ENCODE measurements around the gene ACAD10.

The ACAD10 gene

GRCh38 chr12:111781085-111781658 is 95.3 kb downstream of the ACAD10 start:
- no peaks in the 10 kb centered on the region for H3K27me3 ChIP-seq (ENCODE audit: control insufficient read depth in 1 of 2, insufficient read depth in 2 of 2, low read length in 2 of 2)
- H3K9ac ChIP-seq (ENCODE audit: low read length) = no peak overlapping the region
- no peaks in the 10 kb centered on the region for H3K9me3 ChIP-seq (ENCODE audit: low read length)
- peaks cover 19% of the 10 kb centered on the region for H3K4me1 ChIP-seq (ENCODE audit: insufficient read depth, low read length)
- peaks cover 56% of the 10 kb centered on the region for H3K36me3 ChIP-seq (ENCODE audit: insufficient read depth, low read length)
- H3K4me3 ChIP-seq (ENCODE audit: low read depth in 1 of 2, low read length in 2 of 2) = no peak overlapping the region
- H3K27ac ChIP-seq (ENCODE audit: low read depth, low read length) = no peak overlapping the region

DNA sequence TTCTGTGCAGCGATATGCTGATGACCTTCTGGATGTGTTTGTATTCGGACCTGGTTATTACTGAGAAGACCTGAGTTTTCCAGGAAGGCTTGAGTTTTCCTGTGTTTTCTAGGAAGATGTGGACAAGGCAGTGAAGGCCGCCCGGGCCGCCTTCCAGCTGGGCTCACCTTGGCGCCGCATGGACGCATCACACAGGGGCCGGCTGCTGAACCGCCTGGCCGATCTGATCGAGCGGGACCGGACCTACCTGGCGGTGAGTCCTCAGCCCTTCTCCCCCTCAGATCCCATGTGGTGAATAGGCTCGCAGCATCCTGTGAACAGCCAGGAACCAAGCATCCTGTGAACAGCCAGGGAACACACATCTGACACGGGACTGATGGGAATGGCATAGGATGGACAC is 97.2 kb downstream of the ACAD10 start:
- Histone ChIP-seq H3K4me3 (ENCODE audit: low read depth in 1 of 2, low read length in 2 of 2) (no peak overlapping the region), H3K36me3 (ENCODE audit: insufficient read depth, low read length) (peaks cover 62% of the 10 kb centered on the region), H3K4me1 (ENCODE audit: insufficient read depth, low read length) (peaks cover 6% of the 10 kb centered on the region), H3K27me3 (ENCODE audit: control insufficient read depth in 1 of 2, insufficient read depth in 2 of 2, low read length in 2 of 2) (no peaks in the 10 kb centered on the region), H3K9me3 (ENCODE audit: low read length) (no peaks in the 10 kb centered on the region), H3K9ac (ENCODE audit: low read length) (no peak overlapping the region), H3K27ac (ENCODE audit: low read depth, low read length) (no peak overlapping the region)

DNA sequence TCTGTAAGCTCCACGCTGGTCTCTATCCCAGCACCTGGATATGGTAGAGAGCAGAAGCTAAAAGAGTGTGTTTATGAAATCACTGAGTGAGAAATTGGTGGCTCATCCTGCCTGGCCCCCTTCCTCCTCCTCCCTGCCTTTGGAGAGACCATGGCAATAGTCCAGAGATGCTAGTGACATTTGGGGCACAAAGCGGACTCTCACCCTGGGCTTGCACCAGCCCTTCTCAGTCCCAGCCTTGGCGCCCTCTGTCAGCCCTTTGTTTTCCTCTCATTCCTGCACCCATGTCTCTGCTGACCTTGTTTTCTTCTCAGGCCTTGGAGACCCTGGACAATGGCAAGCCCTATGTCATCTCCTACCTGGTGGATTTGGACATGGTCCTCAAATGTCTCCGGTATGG is 99.1 kb downstream of the ACAD10 start:
- Histone ChIP-seq H3K27ac (ENCODE audit: low read depth, low read length) (no peak overlapping the region), H3K36me3 (ENCODE audit: insufficient read depth, low read length) (peaks cover 69% of the 10 kb centered on the region), H3K9me3 (ENCODE audit: low read length) (no peaks in the 10 kb centered on the region), H3K27me3 (ENCODE audit: control insufficient read depth in 1 of 2, insufficient read depth in 2 of 2, low read length in 2 of 2) (no peaks in the 10 kb centered on the region), H3K4me1 (ENCODE audit: insufficient read depth, low read length) (peaks cover 10% of the 10 kb centered on the region), H3K4me3 (ENCODE audit: low read depth in 1 of 2, low read length in 2 of 2) (no peak overlapping the region), H3K9ac (ENCODE audit: low read length) (no peak overlapping the region)

GRCh38 chr12:111785651-111786050 is 99.8 kb downstream of the ACAD10 start:
- Histone ChIP-seq H3K4me1 (ENCODE audit: insufficient read depth, low read length) (peaks cover 10% of the 10 kb centered on the region), H3K9ac (ENCODE audit: low read length) (no peak overlapping the region), H3K9me3 (ENCODE audit: low read length) (no peaks in the 10 kb centered on the region), H3K36me3 (ENCODE audit: insufficient read depth, low read length) (peaks cover 69% of the 10 kb centered on the region), H3K27me3 (ENCODE audit: control insufficient read depth in 1 of 2, insufficient read depth in 2 of 2, low read length in 2 of 2) (no peaks in the 10 kb centered on the region), H3K4me3 (ENCODE audit: low read depth in 1 of 2, low read length in 2 of 2) (no peak overlapping the region), H3K27ac (ENCODE audit: low read depth, low read length) (no peak overlapping the region)

DNA sequence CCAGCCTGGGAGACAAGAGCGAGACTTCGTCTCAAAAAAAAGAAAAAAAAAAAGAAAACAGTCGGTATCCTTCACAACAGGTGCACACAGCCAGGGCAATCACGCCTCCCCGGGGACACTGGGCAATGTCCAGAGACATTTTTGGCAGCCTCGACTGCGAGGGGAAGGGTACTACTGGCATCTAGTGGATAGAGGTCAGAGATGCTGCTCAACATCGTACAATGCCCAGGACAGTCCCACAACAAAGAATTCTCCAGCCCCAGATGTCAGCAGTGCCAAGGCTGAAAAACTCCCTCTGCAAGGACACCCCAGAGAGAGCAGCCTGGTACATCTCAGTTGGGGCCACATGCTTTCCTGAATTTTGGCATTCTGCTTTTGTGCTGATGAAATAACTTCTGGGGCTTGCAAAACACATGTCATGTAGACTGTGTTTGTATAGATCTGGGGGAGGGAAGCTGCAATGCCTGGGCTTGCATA is 102.4 kb downstream of the ACAD10 start:
- Histone ChIP-seq H3K4me1 (ENCODE audit: insufficient read depth, low read length) (peaks cover 10% of the 10 kb centered on the region), H3K27me3 (ENCODE audit: control insufficient read depth in 1 of 2, insufficient read depth in 2 of 2, low read length in 2 of 2) (no peaks in the 10 kb centered on the region), H3K36me3 (ENCODE audit: insufficient read depth, low read length) (peaks cover 71% of the 10 kb centered on the region), H3K9ac (ENCODE audit: low read length) (no peak overlapping the region), H3K4me3 (ENCODE audit: low read depth in 1 of 2, low read length in 2 of 2) (no peak overlapping the region), H3K9me3 (ENCODE audit: low read length) (no peaks in the 10 kb centered on the region), H3K27ac (ENCODE audit: low read depth, low read length) (no peak overlapping the region)

- Histone ChIP-seq H3K27me3 (ENCODE audit: control insufficient read depth in 1 of 2, insufficient read depth in 2 of 2, low read length in 2 of 2) (no peaks in the 10 kb centered on the region), H3K9me3 (ENCODE audit: low read length) (no peaks in the 10 kb centered on the region), H3K9ac (ENCODE audit: low read length) (no peak overlapping the region), H3K4me1 (ENCODE audit: insufficient read depth, low read length) (peaks cover 10% of the 10 kb centered on the region), H3K27ac (ENCODE audit: low read depth, low read length) (peak overlapping the region; percentile 7), H3K4me3 (ENCODE audit: low read depth in 1 of 2, low read length in 2 of 2) (no peak overlapping the region), H3K36me3 (ENCODE audit: insufficient read depth, low read length) (peaks cover 69% of the 10 kb centered on the region)
Measured at GRCh38 chr12:111789779-111790178, 103.9 kb downstream of the ACAD10 start.

DNA sequence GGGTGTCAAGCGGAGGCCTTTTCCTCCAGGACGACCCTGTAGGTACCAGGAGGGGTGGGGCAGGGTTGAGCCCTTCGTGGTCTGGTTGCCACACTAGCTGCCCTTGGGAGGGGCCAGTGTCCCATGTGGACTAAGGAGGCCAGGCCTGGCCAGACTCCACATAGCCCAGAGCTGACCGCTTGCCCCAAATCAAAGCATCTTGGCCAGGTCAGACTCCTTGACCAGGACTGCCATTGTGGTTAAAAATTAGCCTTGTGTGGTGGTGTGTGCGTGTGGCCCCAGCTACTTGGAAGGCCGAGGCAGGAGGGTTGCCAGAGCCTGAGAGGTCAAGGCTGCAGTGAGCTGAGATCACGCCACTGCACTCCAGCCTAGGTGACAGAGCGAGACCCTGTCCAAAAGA is 105.7 kb downstream of the ACAD10 start:
- Histone ChIP-seq H3K9ac (ENCODE audit: low read length) (no peak overlapping the region), H3K36me3 (ENCODE audit: insufficient read depth, low read length) (peaks cover 64% of the 10 kb centered on the region), H3K9me3 (ENCODE audit: low read length) (no peaks in the 10 kb centered on the region), H3K4me1 (ENCODE audit: insufficient read depth, low read length) (peaks cover 10% of the 10 kb centered on the region), H3K27ac (ENCODE audit: low read depth, low read length) (no peak overlapping the region), H3K27me3 (ENCODE audit: control insufficient read depth in 1 of 2, insufficient read depth in 2 of 2, low read length in 2 of 2) (no peaks in the 10 kb centered on the region), H3K4me3 (ENCODE audit: low read depth in 1 of 2, low read length in 2 of 2) (no peak overlapping the region)

DNA sequence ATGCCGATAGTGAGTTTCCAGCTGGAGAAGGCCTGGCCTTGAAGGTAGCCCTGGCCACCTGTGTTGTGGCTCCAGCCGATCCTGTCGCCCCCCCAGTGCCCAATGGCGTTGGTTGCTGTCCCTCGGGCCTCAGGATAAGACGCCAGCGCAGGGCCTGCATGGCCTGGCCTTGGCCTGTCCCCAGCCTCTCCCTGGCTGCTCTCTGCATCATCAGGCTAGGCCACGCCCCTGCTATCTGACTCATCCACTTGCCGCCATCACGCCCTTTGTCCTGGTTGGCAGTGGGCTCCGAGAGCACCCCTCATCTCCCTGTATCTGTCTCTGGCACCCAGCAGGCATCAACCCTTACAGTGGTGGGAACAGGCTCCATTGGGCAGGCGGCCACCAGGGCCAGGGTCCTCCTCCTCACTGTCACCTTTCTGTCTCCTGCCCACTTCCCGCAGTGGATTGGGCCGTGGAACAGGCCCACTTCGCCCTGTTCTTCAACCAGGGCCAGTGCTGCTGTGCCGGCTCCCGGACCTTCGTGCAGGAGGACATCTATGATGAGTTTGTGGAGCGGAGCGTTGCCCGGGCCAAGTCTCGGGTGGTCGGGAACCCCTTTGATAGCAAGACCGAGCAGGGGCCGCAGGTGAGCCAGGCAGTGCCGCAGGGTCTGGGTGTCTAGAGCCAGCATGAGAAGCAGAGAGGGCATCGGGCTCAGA is 106.5 kb downstream of the ACAD10 start:
- no peak overlapping the region for H3K9ac ChIP-seq (ENCODE audit: low read length)
- H3K4me3 ChIP-seq (ENCODE audit: low read depth in 1 of 2, low read length in 2 of 2) = no peak overlapping the region
- H3K9me3 ChIP-seq (ENCODE audit: low read length) = no peaks in the 10 kb centered on the region
- H3K4me1 ChIP-seq (ENCODE audit: insufficient read depth, low read length) = peaks cover 8% of the 10 kb centered on the region
- no peak overlapping the region for H3K27ac ChIP-seq (ENCODE audit: low read depth, low read length)
- no peaks in the 10 kb centered on the region for H3K27me3 ChIP-seq (ENCODE audit: control insufficient read depth in 1 of 2, insufficient read depth in 2 of 2, low read length in 2 of 2)
- H3K36me3 ChIP-seq (ENCODE audit: insufficient read depth, low read length) = peaks cover 67% of the 10 kb centered on the region

DNA sequence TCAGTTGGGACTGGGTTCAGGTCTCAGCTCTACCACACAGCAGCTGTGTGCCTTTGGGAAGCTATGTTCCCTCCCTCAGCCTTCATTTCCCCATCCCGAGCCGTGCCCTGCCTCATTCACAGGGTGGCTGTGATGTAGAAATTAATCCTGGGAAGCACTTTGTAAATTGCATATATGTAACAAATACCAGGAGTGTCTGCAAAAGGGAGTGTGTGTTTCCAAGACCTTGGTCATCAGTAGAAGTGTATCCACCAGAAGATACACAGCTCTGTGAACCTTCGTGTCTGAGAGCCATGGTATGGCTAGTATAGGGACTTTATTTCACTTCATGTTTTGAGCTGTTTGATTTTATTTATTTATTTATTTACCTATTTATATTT is 107.0 kb downstream of the ACAD10 start:
- Histone ChIP-seq H3K4me3 (ENCODE audit: low read depth in 1 of 2, low read length in 2 of 2) (no peak overlapping the region), H3K9ac (ENCODE audit: low read length) (no peak overlapping the region), H3K9me3 (ENCODE audit: low read length) (no peaks in the 10 kb centered on the region), H3K27ac (ENCODE audit: low read depth, low read length) (no peak overlapping the region), H3K4me1 (ENCODE audit: insufficient read depth, low read length) (peaks cover 10% of the 10 kb centered on the region), H3K27me3 (ENCODE audit: control insufficient read depth in 1 of 2, insufficient read depth in 2 of 2, low read length in 2 of 2) (no peaks in the 10 kb centered on the region), H3K36me3 (ENCODE audit: insufficient read depth, low read length) (peaks cover 70% of the 10 kb centered on the region)

DNA sequence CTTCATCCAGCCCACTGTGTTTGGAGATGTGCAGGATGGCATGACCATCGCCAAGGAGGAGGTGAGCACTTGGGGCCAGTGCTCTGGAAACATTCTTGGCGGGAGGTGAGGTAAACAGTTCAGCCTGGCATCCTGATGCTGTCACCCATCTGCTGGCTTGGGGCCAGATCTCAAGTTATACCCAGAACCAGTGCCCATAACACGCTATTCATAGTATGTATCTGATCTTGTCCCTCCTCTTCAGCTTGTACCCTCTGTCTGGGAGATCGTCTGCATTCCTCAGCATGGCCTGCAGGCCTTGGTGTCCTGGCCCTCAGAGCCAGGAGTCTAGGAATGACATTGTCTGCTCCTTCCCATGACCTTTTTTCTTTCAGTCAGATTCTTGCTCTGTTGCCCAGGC is 112.3 kb downstream of the ACAD10 start:
- H3K4me1 ChIP-seq (ENCODE audit: insufficient read depth, low read length) = peaks cover 6% of the 10 kb centered on the region
- H3K9ac ChIP-seq (ENCODE audit: low read length) = no peak overlapping the region
- no peak overlapping the region for H3K27ac ChIP-seq (ENCODE audit: low read depth, low read length)
- no peak overlapping the region for H3K4me3 ChIP-seq (ENCODE audit: low read depth in 1 of 2, low read length in 2 of 2)
- peaks cover 65% of the 10 kb centered on the region for H3K36me3 ChIP-seq (ENCODE audit: insufficient read depth, low read length)
- H3K9me3 ChIP-seq (ENCODE audit: low read length) = no peaks in the 10 kb centered on the region
- no peaks in the 10 kb centered on the region for H3K27me3 ChIP-seq (ENCODE audit: control insufficient read depth in 1 of 2, insufficient read depth in 2 of 2, low read length in 2 of 2)

DNA sequence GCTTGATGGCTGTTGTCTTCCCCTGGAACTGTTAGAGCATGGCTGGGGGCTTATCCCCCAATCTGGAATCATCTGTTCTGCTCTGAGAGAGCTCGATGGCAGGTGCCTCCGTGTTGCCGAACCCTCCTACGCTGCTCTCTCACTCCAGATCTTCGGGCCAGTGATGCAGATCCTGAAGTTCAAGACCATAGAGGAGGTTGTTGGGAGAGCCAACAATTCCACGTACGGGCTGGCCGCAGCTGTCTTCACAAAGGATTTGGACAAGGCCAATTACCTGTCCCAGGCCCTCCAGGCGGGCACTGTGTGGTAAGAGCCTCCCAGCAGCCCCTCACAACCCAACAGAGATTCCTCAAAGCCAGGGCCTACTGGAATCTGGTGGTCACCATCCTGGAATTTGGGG is 113.9 kb downstream of the ACAD10 start:
- H3K9me3 ChIP-seq (ENCODE audit: low read length) = no peaks in the 10 kb centered on the region
- H3K9ac ChIP-seq (ENCODE audit: low read length) = no peak overlapping the region
- H3K4me1 ChIP-seq (ENCODE audit: insufficient read depth, low read length) = peaks cover 6% of the 10 kb centered on the region
- peaks cover 67% of the 10 kb centered on the region for H3K36me3 ChIP-seq (ENCODE audit: insufficient read depth, low read length)
- no peak overlapping the region for H3K27ac ChIP-seq (ENCODE audit: low read depth, low read length)
- no peaks in the 10 kb centered on the region for H3K27me3 ChIP-seq (ENCODE audit: control insufficient read depth in 1 of 2, insufficient read depth in 2 of 2, low read length in 2 of 2)
- H3K4me3 ChIP-seq (ENCODE audit: low read depth in 1 of 2, low read length in 2 of 2) = no peak overlapping the region
